Endodermal cell (in vitro differentiated cells): Measurements from ENCODE around the gene SEMA6D. TPM values are rescaled to one million over a fixed set of nuclear protein-coding genes. Genes with fewer than 3 reads are reported as not detected.

ENCODE experiments used
- DNase-seq: peaks from one replicate; pipeline ENCODE4 v3.0.0-alpha.2; 2017
- H3K27ac ChIP-seq: 2 replicates; pipeline ENCODE4 v1.5.1; 2013; ENCODE audit warnings: mild to moderate bottlenecking, low read depth, low read length, moderate library complexity
- H3K27me3 ChIP-seq: 2 replicates; pipeline ENCODE4 v1.6.1; 2013; ENCODE audit warnings: mild to moderate bottlenecking, low read length, moderate library complexity; ENCODE audit not compliant: insufficient read depth, control insufficient read depth, poor library complexity, severe bottlenecking
- H3K36me3 ChIP-seq: 2 replicates; pipeline ENCODE4 v1.7.0; 2013; ENCODE audit warnings: mild to moderate bottlenecking, low read length, moderate library complexity; ENCODE audit not compliant: control insufficient read depth, insufficient read depth
- H3K4me1 ChIP-seq: one replicate; pipeline ENCODE4 v1.7.0; 2013; ENCODE audit warnings: low read length; ENCODE audit not compliant: control insufficient read depth, insufficient read depth
- H3K4me3 ChIP-seq: 2 replicates; pipeline ENCODE4 v1.5.1; 2013; ENCODE audit warnings: mild to moderate bottlenecking, low read length, moderate library complexity
- H3K9ac ChIP-seq: 2 replicates; pipeline ENCODE4 v1.6.1; 2013; ENCODE audit warnings: mild to moderate bottlenecking, low read length, moderate library complexity; ENCODE audit not compliant: poor library complexity, severe bottlenecking; ENCODE audit errors: extremely low read depth
- H3K9me3 ChIP-seq: 2 replicates; pipeline ENCODE4 v1.6.1; 2013; ENCODE audit warnings: mild to moderate bottlenecking, low read length, moderate library complexity; ENCODE audit not compliant: control insufficient read depth
- H3K27ac Mint-ChIP-seq: 2 replicates; pipeline ENCODE4 v1.8.0; 2020; ENCODE audit warnings: mixed read lengths
- H3K27me3 Mint-ChIP-seq: 2 replicates; pipeline ENCODE4 v1.8.0; 2021; ENCODE audit warnings: mild to moderate bottlenecking, mixed read lengths; ENCODE audit not compliant: insufficient read depth
- H3K36me3 Mint-ChIP-seq: 2 replicates; pipeline ENCODE4 v1.8.0; 2020; ENCODE audit warnings: low read depth, mixed read lengths
- H3K4me1 Mint-ChIP-seq: 2 replicates; pipeline ENCODE4 v1.8.0; 2020; ENCODE audit warnings: mixed read lengths
- H3K4me3 Mint-ChIP-seq: 2 replicates; pipeline ENCODE4 v1.8.0; 2020; ENCODE audit warnings: mild to moderate bottlenecking, moderate library complexity, mixed read lengths
- H3K9me3 Mint-ChIP-seq: 2 replicates; pipeline ENCODE4 v1.8.0; 2020; ENCODE audit warnings: mild to moderate bottlenecking, mixed read lengths
- WGBS, 2 experiments: methylation state at CpG; one replicate each; pipeline versions ENCODE4 v1.1.5 to v1.1.7; 2013; ENCODE audit warnings: missing lambda C conversion rate in 2 of 2, mixed read lengths in 1 of 2; ENCODE audit not compliant: insufficient coverage in 1 of 2, insufficient read length in 1 of 2; 5-methylcytosine and 5-hydroxymethylcytosine counted together
- total RNA-seq, 2 donors: library from RNA; stranded (reverse); fragmentation: NEBNext Ultra II Directional in 1 of 2; extraction: Animal tissue kit (Norgen Biotek cat#: 25700) in 1 of 2; gene quantifications; 2 replicates in 1 of 2; 3 replicates in 1 of 2; pipeline ENCODE4 v1.2.1, GENCODE V29; 2021
- TF ChIP-seq, protein P1 (sequence below): fragments of 200-600 bp; sonication (generic); conservative IDR thresholded peaks from 2 replicates; pipeline ENCODE4 v1.5.0; 2021; ENCODE audit warnings: antibody characterized with exemption, mild to moderate bottlenecking

The SEMA6D gene
- total RNA-seq, 2 donors from 2014 or later = 23.6 to 48.7 TPM

DNA sequence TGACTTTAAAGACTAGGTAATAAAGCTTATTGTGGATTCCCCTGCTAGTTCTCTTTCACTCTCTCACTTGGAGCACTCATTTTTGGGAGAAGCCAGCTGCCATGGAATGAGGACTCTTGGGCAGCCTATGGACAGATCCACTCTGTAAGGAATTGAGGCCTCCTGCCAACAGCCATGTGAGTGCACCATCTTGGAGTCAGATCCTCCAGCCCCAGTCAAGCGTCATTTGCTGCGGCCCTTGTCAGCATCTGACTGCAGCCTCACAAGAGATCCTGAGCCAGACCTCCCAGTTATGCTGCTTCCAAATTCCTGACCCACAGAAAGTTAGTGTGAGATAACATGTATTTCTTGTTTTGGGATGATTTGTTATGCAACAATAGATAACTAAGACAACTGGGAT, 101.9 kb downstream of the SEMA6D start:
- peaks cover 7% of the 10 kb centered on the region for H3K4me1 ChIP-seq
- no peaks in the 10 kb centered on the region for H3K27me3 ChIP-seq
- no peaks in the 10 kb centered on the region for H3K9me3 Mint-ChIP-seq
- H3K4me3 Mint-ChIP-seq = no peak overlapping the region
- no peaks in the 10 kb centered on the region for H3K27me3 Mint-ChIP-seq
- H3K27ac Mint-ChIP-seq = no peak overlapping the region
- WGBS, 2 experiments = 92 to 100% methylated on average over 2 of the region's 2 CpGs
- H3K9ac ChIP-seq = no peak overlapping the region
- TF ChIP-seq, protein P1, sequence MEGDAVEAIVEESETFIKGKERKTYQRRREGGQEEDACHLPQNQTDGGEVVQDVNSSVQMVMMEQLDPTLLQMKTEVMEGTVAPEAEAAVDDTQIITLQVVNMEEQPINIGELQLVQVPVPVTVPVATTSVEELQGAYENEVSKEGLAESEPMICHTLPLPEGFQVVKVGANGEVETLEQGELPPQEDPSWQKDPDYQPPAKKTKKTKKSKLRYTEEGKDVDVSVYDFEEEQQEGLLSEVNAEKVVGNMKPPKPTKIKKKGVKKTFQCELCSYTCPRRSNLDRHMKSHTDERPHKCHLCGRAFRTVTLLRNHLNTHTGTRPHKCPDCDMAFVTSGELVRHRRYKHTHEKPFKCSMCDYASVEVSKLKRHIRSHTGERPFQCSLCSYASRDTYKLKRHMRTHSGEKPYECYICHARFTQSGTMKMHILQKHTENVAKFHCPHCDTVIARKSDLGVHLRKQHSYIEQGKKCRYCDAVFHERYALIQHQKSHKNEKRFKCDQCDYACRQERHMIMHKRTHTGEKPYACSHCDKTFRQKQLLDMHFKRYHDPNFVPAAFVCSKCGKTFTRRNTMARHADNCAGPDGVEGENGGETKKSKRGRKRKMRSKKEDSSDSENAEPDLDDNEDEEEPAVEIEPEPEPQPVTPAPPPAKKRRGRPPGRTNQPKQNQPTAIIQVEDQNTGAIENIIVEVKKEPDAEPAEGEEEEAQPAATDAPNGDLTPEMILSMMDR = no peak
- H3K36me3 ChIP-seq = no peaks in the 10 kb centered on the region
- DNase-seq = no peak
- no peak overlapping the region for H3K27ac ChIP-seq
- H3K36me3 Mint-ChIP-seq = no peaks in the 10 kb centered on the region
- no peak overlapping the region for H3K4me3 ChIP-seq
- no peaks in the 10 kb centered on the region for H3K9me3 ChIP-seq
- H3K4me1 Mint-ChIP-seq = peaks cover 37% of the 10 kb centered on the region

DNA sequence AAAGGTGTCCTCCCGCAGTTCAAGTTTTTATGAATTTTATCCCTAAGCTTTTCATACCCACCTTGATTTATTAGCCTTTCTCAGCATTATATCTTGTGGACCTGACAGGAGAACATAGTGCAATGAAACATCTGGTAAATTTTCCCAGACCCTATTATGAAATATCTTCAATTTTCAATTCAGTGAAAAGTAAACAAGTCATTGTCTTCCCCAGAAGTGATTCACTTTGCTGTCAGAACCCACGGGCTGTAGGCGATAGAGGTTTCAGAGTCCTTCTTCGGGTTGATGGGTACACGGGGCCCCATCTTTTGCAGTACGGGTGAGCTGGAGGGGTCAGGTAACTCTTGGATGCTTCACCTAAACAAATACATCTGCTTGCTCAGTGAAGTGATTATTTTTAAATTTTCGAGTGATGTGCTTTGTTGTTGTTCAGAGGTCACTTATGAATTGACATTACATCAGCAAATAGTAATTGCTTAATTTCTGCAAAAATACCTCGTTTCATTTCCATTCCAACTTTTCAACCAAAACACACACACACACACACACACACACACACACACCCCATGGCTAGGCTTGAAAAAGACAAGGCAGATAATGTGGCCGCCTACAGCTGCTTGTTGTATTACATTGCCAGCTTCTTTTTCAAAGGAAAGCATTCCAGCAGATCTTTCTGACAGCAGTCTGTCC, 102.9 kb downstream of the SEMA6D start:
- Mint-ChIP-seq H3K36me3 (no peaks in the 10 kb centered on the region), H3K9me3 (no peaks in the 10 kb centered on the region), H3K27me3 (no peaks in the 10 kb centered on the region), H3K4me3 (no peak overlapping the region), H3K4me1 (peaks cover 37% of the 10 kb centered on the region), H3K27ac (no peak overlapping the region)
- no peak overlapping the region for H3K4me3 ChIP-seq
- H3K9ac ChIP-seq = no peak overlapping the region
- 92 to 93% methylated on average over 7 to 8 of the region's 9 CpGs for WGBS, 2 experiments
- no peaks in the 10 kb centered on the region for H3K9me3 ChIP-seq
- no peak overlapping the region for H3K27ac ChIP-seq
- peaks cover 7% of the 10 kb centered on the region for H3K4me1 ChIP-seq
- no peaks in the 10 kb centered on the region for H3K27me3 ChIP-seq
- TF ChIP-seq, protein P1 = no peak
- no peak for DNase-seq
- H3K36me3 ChIP-seq = no peaks in the 10 kb centered on the region

DNA sequence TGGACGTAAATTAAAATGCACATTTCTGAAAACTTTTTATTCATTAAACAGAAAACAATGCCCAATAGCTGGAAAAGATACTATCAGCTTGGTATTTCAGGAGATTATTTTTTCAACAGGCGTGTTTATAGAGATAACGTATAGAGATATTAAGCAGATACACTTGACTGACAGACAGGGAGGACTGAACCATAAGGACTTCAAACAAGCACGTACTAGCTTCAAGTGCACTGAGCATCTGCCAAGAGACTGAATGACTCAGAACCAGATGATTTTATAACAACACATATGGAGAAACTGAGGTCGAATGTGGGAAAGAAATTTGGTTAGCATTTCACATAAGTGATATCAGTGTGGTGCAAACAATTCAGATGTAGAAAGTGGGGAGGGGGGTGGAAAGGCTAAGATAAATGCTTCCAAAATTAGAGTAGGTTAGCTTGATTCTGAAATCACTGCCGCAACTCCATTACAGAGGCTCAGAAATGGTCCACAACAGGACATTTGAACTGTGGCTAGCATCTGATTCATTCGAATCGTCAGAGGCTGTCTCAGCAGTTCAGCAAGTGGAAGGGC, 103.5 kb downstream of the SEMA6D start:
- Histone ChIP-seq H3K9me3 (no peaks in the 10 kb centered on the region), H3K4me3 (no peak overlapping the region), H3K27me3 (no peaks in the 10 kb centered on the region), H3K27ac (no peak overlapping the region), H3K4me1 (peaks cover 7% of the 10 kb centered on the region), H3K9ac (no peak overlapping the region), H3K36me3 (no peaks in the 10 kb centered on the region)
- TF ChIP-seq, protein P1 = no peak
- no peak for DNase-seq
- WGBS, 2 experiments = 88 to 91% methylated on average over 7 to 8 of the region's 8 CpGs
- Mint-ChIP-seq H3K27me3 (no peaks in the 10 kb centered on the region), H3K9me3 (no peaks in the 10 kb centered on the region), H3K36me3 (no peaks in the 10 kb centered on the region), H3K27ac (no peak overlapping the region), H3K4me1 (peaks cover 33% of the 10 kb centered on the region), H3K4me3 (no peak overlapping the region)
